NCI-H2227 (cell line): Measurements from ENCODE around the gene LMAN1L.

ENCODE experiments used
- DNase-seq: peaks from one replicate; lab custom pipeline; 2025; ENCODE audit not compliant: unreplicated experiment; lab: John Stamatoyannopoulos, UW

LMAN1L gene

GRCh38 chr15:74833376-74834107, 20.9 kb downstream of the LMAN1L start:
- no peak for DNase-seq

DNA sequence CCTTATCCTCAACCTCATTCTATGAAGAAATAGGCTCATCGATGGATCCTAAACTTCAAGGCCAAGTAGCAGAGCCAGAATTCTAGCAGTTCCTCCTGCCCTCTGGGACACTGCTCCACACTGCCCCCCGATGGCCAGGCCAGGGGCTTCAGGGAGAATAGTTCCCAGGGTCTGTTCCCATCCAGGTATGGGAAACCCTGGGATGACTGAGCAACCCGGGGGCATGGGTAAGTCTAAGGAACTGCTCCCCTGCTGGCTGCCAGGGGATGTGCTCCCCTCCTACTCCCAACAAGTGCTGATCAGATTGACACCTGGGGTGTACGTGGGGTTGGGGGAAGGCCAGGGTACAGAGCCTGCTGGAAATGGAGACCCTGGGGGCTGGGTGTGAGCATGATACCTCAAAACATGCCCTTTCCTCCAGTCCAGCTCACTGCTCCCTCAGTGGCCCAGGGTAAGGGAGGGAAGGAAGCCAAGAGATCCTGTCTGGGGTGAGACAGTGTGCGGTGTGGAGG, 22.7 kb downstream of the LMAN1L start:
- peak; percentile 42 for DNase-seq

DNA sequence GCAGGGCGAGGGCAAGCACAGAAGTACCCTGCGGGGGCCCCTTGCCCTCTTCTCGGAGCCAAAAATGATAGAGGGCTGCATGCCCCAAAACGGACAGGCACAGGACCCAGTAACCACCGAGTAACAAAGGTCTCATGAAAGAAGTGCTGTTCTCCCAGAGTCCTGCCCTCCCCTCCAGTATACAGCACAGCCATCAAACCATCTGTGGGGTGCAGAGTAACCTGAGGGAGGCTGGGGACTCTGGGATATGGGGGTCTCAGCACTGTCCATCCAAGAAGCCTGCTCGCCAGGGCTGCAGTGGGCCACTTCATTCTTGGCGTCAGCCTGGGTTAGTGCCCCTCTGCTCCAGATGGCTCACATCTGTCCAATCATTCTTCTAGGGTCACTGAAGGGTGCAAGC, 24.2 kb downstream of the LMAN1L start:
- DNase-seq = no peak

- no peak for DNase-seq
These were observed 25.0 kb downstream of the LMAN1L start for GRCh38 chr15:74837482-74838136.

DNA sequence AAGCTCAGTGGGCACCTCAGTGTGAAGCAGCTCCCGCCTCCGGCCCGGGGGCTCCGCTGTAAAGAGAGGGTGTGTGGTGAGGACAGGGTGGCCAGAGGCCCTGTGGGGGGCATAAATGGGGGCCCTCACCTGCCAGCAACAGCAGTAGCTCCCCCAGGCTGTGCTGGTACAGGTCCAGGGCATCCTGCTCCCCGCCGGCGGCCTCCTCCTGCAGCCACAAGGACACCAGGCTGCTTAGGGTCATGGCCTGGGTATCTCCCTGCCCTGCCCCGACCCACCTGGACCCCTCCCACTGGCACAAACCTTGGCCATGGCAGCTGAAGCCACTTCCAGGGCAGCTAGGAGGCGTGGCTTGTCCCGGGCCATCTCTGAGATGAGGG, 25.5 kb downstream of the LMAN1L start:
- no peak for DNase-seq

- DNase-seq = no peak
These were observed 26.3 kb downstream of the LMAN1L start for GRCh38 chr15:74838746-74839525.

GRCh38 chr15:74839526-74840395, 27.1 kb downstream of the LMAN1L start:
- no peak for DNase-seq

DNA sequence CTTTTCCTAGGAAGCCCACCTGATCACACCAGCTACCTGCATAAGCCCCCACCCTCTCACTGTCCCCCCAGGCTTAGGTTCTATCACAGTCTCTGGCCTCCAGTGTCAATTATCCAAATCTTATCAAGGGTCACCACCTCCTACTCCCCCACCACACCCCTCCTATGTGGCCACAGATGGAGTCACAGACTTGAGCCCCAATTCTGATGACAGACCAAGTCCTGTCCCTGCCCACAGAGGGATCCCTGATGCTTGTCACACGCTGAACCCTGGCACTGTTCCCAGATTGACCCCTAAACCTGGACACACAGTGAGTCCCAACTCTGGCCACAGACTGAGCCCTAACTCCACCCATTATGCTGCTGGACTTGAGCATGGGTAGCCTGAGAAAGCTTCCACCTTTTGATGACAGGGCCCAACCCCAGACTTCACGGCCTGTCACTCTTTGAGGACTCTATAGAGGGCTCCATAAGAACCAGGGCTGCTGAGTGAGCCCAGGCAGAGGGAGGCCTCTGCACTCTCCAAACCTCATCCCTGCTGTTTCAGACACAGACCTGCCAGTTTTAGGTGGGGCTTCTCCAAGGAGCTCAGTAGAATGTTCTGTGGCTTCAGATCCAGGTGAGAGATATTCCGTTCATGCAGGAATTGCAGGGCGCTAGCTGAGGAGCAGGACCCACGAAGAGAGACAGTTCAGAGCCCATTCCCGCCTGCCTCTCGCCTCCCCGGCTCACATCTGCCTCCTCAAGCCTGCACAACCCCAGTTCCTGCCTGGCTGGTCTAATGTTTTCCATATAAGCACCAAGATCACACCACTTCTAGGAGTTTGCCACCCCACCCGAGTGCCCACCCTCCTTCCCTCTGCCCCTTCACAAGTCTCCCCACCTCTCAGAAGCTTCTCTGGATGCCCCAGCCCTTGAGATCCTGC, 28.5 kb downstream of the LMAN1L start:
- DNase-seq = no peak

GRCh38 chr15:74841891-74842373, 29.3 kb downstream of the LMAN1L start:
- DNase-seq = no peak

DNA sequence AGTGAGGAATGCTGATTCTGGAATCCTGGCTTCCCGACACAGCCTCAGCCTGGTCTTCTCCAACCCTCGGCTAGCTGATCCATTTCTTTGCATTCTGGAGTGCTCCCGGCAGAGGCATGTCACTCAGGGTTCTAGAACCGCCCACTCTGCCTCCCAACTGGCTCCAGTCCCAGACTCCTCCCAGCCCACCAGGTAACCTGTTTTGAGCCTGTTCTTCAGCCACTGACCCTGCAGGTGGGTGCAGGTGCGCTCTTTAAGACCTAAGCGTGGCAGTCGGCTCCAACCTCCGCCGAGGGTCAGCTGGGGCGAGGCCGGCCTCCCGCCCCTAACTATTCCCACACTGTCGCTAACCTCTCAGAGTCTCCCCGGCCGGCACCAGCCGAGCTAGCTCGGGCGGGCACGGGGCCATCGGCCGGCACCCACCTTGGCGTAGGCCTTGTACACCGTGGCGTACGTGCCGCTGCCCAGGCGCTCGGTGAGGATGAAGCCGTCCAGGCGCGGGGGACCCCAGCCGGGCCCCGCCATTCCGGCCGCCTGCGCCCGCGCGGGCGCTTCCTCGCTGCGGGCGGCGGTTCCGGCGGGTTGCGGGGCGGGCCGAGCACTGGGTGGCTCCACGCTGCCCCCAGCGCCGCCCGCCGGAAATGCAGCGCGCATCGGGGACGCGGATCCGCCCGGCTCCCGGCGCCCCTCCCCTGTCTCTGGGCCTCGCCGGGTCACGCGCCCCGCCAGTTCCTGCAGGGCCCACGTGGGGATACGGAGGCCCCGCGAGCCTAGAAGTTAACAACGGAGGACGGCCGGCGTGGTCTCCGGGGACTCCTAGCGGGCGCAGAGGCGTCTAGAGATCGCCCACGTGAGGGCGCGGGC, 30.2 kb downstream of the LMAN1L start, which contains the start of gene ULK3:
ULK3 (minus strand) TSS at position 576 of the 864 bp plus-strand sequence; CDS start at position 525, 51 bp downstream.
- DNase-seq = peak; percentile 91

GRCh38 chr15:74843445-74843828, 30.8 kb downstream of the LMAN1L start:
- no peak for DNase-seq

DNA sequence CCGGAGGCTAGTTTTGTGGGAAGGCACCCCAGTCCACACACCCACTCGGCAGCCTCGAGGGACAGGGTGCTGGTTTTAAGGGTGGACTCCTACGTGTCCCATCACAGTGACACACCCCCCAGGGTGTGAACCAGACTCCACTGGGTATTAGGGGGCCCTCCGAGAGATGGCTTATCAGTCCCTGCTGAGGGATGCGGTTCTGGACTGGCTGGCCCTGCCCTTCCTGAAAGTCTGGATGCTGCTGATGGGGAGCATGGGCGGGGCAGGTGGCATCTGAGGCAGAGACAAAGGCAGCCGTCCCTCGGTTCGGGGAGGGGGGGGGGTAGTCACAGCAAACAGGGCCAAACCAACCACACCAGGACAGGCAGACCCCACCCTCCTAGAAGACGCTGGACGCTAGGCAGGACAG, 31.3 kb downstream of the LMAN1L start:
- no peak for DNase-seq

- no peak for DNase-seq
These were observed 31.9 kb downstream of the LMAN1L start for GRCh38 chr15:74844319-74845207.

DNA sequence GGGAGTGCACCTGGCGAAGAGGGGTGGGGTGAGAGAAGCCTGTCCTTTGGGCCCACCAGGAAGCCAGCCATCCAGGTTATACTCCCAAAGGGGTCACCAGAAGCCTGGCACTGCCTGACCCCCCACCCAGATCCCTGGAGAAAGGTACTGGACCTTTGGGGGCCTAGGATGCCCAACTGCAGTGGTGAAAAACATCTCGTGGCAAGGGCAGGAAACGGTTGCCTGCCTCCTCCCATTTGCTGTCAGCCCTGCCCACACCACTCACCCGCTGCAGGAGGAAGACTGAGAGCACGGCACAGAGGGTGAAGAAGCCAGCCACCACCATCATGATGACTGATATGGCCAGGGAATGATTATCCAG, 32.6 kb downstream of the LMAN1L start:
- DNase-seq = no peak

DNA sequence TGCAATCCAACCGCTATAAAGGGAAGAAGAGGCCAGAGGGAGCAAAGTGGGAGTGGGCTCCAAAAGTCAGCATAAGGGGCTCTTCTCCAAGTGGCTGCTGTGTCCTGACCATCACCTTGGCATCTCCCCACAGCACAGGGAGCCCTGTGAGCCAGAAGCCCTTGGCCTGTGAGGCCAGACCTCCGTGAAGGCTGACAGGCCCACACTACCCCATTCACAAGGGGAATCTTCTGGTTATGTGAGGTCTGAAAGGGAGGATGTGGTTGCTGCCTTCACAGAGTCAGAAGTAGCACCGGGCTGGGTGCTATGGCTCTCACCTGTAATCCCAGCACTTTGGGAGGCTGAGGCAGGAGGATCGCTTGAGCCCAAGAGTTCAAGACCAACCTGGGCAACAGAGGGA, 32.9 kb downstream of the LMAN1L start:
- no peak for DNase-seq

GRCh38 chr15:74847432-74847831, 34.8 kb downstream of the LMAN1L start:
- DNase-seq = no peak

- DNase-seq = no peak
These were observed 37.8 kb downstream of the LMAN1L start for GRCh38 chr15:74850393-74850792.

DNA sequence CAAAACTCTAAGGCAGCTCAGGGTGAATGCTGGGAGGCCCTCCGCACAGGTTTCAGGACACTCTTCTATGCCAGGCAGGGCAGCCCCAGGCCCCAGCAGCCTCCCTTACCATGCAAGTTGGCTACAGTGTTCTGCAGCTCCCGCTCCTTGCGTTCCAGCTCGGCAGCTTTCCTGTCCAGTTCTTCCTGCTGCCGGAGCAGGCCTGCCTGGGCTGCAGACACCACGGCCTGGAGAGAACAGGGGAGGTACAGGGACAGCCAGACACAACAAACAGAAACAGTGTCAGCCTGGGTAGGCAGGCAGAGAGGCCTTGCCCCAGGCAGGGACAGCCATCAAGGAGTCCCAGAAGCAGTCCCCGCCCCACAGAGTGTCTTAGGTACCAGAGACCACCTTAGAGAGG, 39.3 kb downstream of the LMAN1L start:
- DNase-seq = no peak
